Measurements from ENCODE around the gene HCFC1R1. TPM values are rescaled to one million over a fixed set of nuclear protein-coding genes. Genes with fewer than 3 reads are reported as not detected.

The HCFC1R1 gene
- total and polyA plus RNA-seq, 7 donors, result 23.1 to 82.5 (median 52.9) TPM

- peaks cover 0 to 22% (median 0%) of the 10 kb centered on the region in 3 donors for H3K27me3 ChIP-seq
- intact Hi-C loops (cut with DNase I), result no loop called here
- H3K4me1 ChIP-seq, result peaks cover 0 to 12% (median 9%) of the 10 kb centered on the region in 4 donors
- 70 to 82% methylated on average over 17 of the region's 17 CpGs for WGBS, 2 donors
- no peak overlapping the region for H3K4me3 ChIP-seq
- DNase-seq, result no peak
- no peaks in the 10 kb centered on the region for H3K36me3 ChIP-seq
- H3K9me3 ChIP-seq, result no peaks in the 10 kb centered on the region
- H3K27ac ChIP-seq, result no peak overlapping the region
- TF ChIP-seq EP300 (IDR thresholded peaks at IDR 0.05) (no peak), CTCF (IDR thresholded peaks at IDR 0.05) (no peak), POLR2AphosphoS5 (IDR thresholded peaks at IDR 0.05) (no peak), POLR2A (IDR thresholded peaks at IDR 0.05) (no peak)
Measured at GRCh38 chr16:2986623-2987188, 37.0 kb downstream of the HCFC1R1 start.

GRCh38 chr16:2985893-2986355 is 37.8 kb downstream of the HCFC1R1 start:
- peaks cover 0 to 22% (median 0%) of the 10 kb centered on the region in 3 donors for H3K27me3 ChIP-seq
- no peak for TF ChIP-seq POLR2A (IDR thresholded peaks at IDR 0.05)
- TF ChIP-seq CTCF (IDR thresholded peaks at IDR 0.05), result no peak
- no peak for TF ChIP-seq EP300 (IDR thresholded peaks at IDR 0.05)
- no peak for TF ChIP-seq POLR2AphosphoS5 (IDR thresholded peaks at IDR 0.05)
- no peak overlapping the region for H3K4me3 ChIP-seq
- H3K36me3 ChIP-seq, result no peaks in the 10 kb centered on the region
- intact Hi-C loops (cut with DNase I), result no loop called here
- no peak overlapping the region for H3K27ac ChIP-seq
- H3K9me3 ChIP-seq, result no peaks in the 10 kb centered on the region
- no peak for DNase-seq
- WGBS, 2 donors, result 82 to 90% methylated on average over 15 of the region's 15 CpGs
- peaks cover 0 to 18% (median 14%) of the 10 kb centered on the region in 4 donors for H3K4me1 ChIP-seq

- Histone ChIP-seq H3K36me3 (no peaks in the 10 kb centered on the region), H3K4me1 (peaks cover 0 to 21% (median 18%) of the 10 kb centered on the region in 4 donors), H3K9me3 (no peaks in the 10 kb centered on the region), H3K27ac (no peak overlapping the region), H3K27me3 (peaks cover 0 to 20% (median 0%) of the 10 kb centered on the region in 3 donors), H3K4me3 (no peak overlapping the region)
- DNase-seq, result no peak
- TF ChIP-seq CTCF (IDR thresholded peaks at IDR 0.05) (no peak), POLR2A (IDR thresholded peaks at IDR 0.05) (no peak), POLR2AphosphoS5 (IDR thresholded peaks at IDR 0.05) (no peak), EP300 (IDR thresholded peaks at IDR 0.05) (no peak)
- WGBS, 2 donors, result 66 to 85% methylated on average over 9 of the region's 9 CpGs
- intact Hi-C loops (cut with DNase I), result no loop called here
Measured at GRCh38 chr16:2985462-2985861, 38.3 kb downstream of the HCFC1R1 start.

GRCh38 chr16:2983706-2984136 is 40.0 kb downstream of the HCFC1R1 start:
- Histone ChIP-seq H3K27me3 (peaks cover 7 to 24% (median 9%) of the 10 kb centered on the region in 3 donors), H3K27ac (peak overlapping the region in 3 of 4 donors; percentile 10 to 42 (median 41)), H3K4me1 (peaks cover 0 to 30% (median 25%) of the 10 kb centered on the region in 4 donors), H3K36me3 (no peaks in the 10 kb centered on the region), H3K9me3 (no peaks in the 10 kb centered on the region), H3K4me3 (peak overlapping the region in 3 of 4 donors; percentile 21 to 28 (median 27))
- peak; percentile 90 for DNase-seq
- intact Hi-C loops (cut with DNase I), result loop anchor here (2.0 to 5.0 kb wide), 2 partner anchors 15 to 56 kb away; partner anchors contain the start of gene PAQR4
- no peak for TF ChIP-seq EP300 (IDR thresholded peaks at IDR 0.05)
- TF ChIP-seq CTCF (IDR thresholded peaks at IDR 0.05), result peak; percentile 38 to 96 (median 72)
- no peak for TF ChIP-seq POLR2AphosphoS5 (IDR thresholded peaks at IDR 0.05)
- 3 to 8% methylated on average over 42 of the region's 42 CpGs for WGBS, 2 donors

Measured in sigmoid colon (tissue), 7 donors.